Hypothalamus (tissue), 51 donors: ENCODE data around the gene ATXN2.

Experiments used
- DNase-seq, 51 donors: peaks; one replicate each; lab custom pipeline; 2025; lab: John Stamatoyannopoulos, UW

ATXN2 gene

GRCh38 chr12:111426344-111427185 is 172.6 kb downstream of the ATXN2 start:
- DNase-seq: no peak

GRCh38 chr12:111425655-111426054 is 173.5 kb downstream of the ATXN2 start:
- no peak for DNase-seq

GRCh38 chr12:111424793-111425251 is 174.3 kb downstream of the ATXN2 start:
- DNase-seq: no peak

GRCh38 chr12:111424189-111424792 is 174.8 kb downstream of the ATXN2 start:
- DNase-seq: no peak

- DNase-seq: no peak
Observed at GRCh38 chr12:111420494-111420893, 178.6 kb downstream of the ATXN2 start.

- DNase-seq: no peak
Observed at GRCh38 chr12:111419784-111420183, 179.3 kb downstream of the ATXN2 start.

- DNase-seq: no peak
Observed at GRCh38 chr12:111418594-111418880, 180.6 kb downstream of the ATXN2 start.

GRCh38 chr12:111417784-111418593 is 181.1 kb downstream of the ATXN2 start:
- no peak for DNase-seq

- no peak for DNase-seq
Observed at GRCh38 chr12:111417290-111417689, 181.8 kb downstream of the ATXN2 start.

- no peak for DNase-seq
Observed at GRCh38 chr12:111414711-111415252, 184.3 kb downstream of the ATXN2 start.

GRCh38 chr12:111413442-111414086 is 185.6 kb downstream of the ATXN2 start:
- DNase-seq: peak in 2 of 51 donors; percentile 18 to 39

GRCh38 chr12:111412830-111413441 is 186.2 kb downstream of the ATXN2 start:
- DNase-seq: no peak

GRCh38 chr12:111412007-111412829 is 186.9 kb downstream of the ATXN2 start:
- peak in 32 of 51 donors; percentile 13 to 76 (median 36) for DNase-seq

GRCh38 chr12:111411185-111411764 is 187.8 kb downstream of the ATXN2 start:
- DNase-seq: no peak

- no peak for DNase-seq
Observed at GRCh38 chr12:111410431-111411184, 188.5 kb downstream of the ATXN2 start.

GRCh38 chr12:111409780-111410430 is 189.2 kb downstream of the ATXN2 start:
- peak in 14 of 51 donors; percentile 10 to 59 (median 27) for DNase-seq

- peak in 2 of 51 donors; percentile 35 to 38 for DNase-seq
Observed at GRCh38 chr12:111409403-111409779, 189.7 kb downstream of the ATXN2 start.
